Esophagus squamous epithelium (tissue), 5 donors: ENCODE measurements around the gene BDKRB1. TPM values are rescaled to one million over a fixed set of nuclear protein-coding genes. Genes with fewer than 3 reads are reported as not detected.

Experiments
- DNase-seq: peaks from one replicate; lab custom pipeline; 2025; lab: John Stamatoyannopoulos, UW
- H3K27ac ChIP-seq, 4 donors: fragments of 200-600 bp; sonication (generic); one replicate each; pipeline ENCODE4 v1.5.1; 2016 to 2019; ENCODE audit warnings: mild to moderate bottlenecking in 1 of 4
- H3K27me3 ChIP-seq, 4 donors: fragments of 200-600 bp; sonication (generic); 1 replicate in 3 of 4; 2 replicates in 1 of 4; pipeline versions ENCODE4 v1.5.1 to v1.6.0; 2017 to 2021; ENCODE audit warnings: antibody characterized with exemption in 1 of 4
- H3K36me3 ChIP-seq, 3 donors: fragments of 200-600 bp; sonication (generic); one replicate each; pipeline ENCODE4 v1.5.1; 2016 to 2019
- H3K4me1 ChIP-seq, 3 donors: fragments of 200-600 bp; sonication (generic); one replicate each; pipeline ENCODE4 v1.5.1; 2017 to 2019
- H3K4me3 ChIP-seq, 4 donors: fragments of 200-600 bp; sonication (generic); 1 replicate in 3 of 4; 2 replicates in 1 of 4; pipeline ENCODE4 v1.5.1; 2016 to 2019; ENCODE audit warnings: mild to moderate bottlenecking in 2 of 4, moderate library complexity in 1 of 4
- H3K9me3 ChIP-seq, 3 donors: fragments of 200-600 bp; sonication (generic); one replicate each; pipeline ENCODE4 v1.5.1; 2016 to 2019
- POLR2A ChIP-seq, 4 donors: fragments of 450-650 bp; IDR thresholded peaks; one replicate each; pipeline ENCODE4 v1.6.1; 2017; ENCODE audit warnings: antibody characterized with exemption in 4 of 4, mild to moderate bottlenecking in 4 of 4, moderate library complexity in 3 of 4
- WGBS, 2 donors: methylation state at CpG; one replicate each; pipeline ENCODE4 v1.1.5; 2018; 5-methylcytosine and 5-hydroxymethylcytosine counted together
- intact Hi-C: fragments of 100-400 bp; cut with DNase I; formaldehyde crosslinking; loops from one replicate; pipeline ENCODE4 v1.15.0; 2022
- total RNA-seq, 4 donors: library from RNA; depleted of rRNA; stranded (reverse); fragments of >200 nt; gene quantifications; one replicate each; pipeline ENCODE4 v1.1.0, GENCODE V29; 2016
- TF ChIP-seq, protein P1 (sequence below), 6 experiments: fragments of 450-650 bp in 4 of 6; fragments of 200-600 bp in 2 of 6; sonication (generic) in 2 of 6; IDR thresholded peaks; one replicate each; pipeline ENCODE4 v1.5.1; 2016 to 2019; ENCODE audit warnings: antibody characterized with exemption in 6 of 6, mild to moderate bottlenecking in 4 of 6, moderate library complexity in 4 of 6
- donor health status: DM: yes; HTN: yes; CAD: no.

The BDKRB1 gene
- total RNA-seq, 4 donors from 2014 or later = 4.0 to 12.2 (median 5.7) TPM

DNA sequence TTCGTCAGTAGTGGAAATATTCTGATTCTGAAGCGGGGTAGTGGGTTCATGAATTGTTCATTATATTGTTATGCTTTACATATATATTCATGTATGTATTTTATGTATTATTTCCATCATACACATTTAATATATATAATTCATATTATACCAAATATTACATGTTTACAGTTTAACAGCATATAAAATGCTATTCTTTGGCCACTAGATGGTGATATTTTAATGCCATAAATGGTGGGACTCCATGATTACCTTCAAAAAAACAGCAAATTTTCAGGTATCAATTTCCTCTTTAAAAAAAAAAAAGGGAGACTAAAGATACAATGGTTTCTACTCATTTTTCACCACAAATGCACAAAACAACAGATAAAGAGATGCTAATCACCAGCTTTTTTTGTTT is 41.0 kb downstream of the BDKRB1 start:
- H3K4me1 ChIP-seq = no peaks in the 10 kb centered on the region
- intact Hi-C loops = loop anchor here (5.0 kb wide), 1 partner anchor 125 kb away; no protein-coding TSS in a partner anchor
- H3K27me3 ChIP-seq = no peaks in the 10 kb centered on the region
- no peak for TF ChIP-seq POLR2A (IDR thresholded peaks at IDR 0.05)
- TF ChIP-seq, protein P1, sequence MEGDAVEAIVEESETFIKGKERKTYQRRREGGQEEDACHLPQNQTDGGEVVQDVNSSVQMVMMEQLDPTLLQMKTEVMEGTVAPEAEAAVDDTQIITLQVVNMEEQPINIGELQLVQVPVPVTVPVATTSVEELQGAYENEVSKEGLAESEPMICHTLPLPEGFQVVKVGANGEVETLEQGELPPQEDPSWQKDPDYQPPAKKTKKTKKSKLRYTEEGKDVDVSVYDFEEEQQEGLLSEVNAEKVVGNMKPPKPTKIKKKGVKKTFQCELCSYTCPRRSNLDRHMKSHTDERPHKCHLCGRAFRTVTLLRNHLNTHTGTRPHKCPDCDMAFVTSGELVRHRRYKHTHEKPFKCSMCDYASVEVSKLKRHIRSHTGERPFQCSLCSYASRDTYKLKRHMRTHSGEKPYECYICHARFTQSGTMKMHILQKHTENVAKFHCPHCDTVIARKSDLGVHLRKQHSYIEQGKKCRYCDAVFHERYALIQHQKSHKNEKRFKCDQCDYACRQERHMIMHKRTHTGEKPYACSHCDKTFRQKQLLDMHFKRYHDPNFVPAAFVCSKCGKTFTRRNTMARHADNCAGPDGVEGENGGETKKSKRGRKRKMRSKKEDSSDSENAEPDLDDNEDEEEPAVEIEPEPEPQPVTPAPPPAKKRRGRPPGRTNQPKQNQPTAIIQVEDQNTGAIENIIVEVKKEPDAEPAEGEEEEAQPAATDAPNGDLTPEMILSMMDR (IDR thresholded peaks at IDR 0.05) = peak in 5 of 6 experiments; percentile 31 to 59 (median 42)
- H3K4me3 ChIP-seq = no peak overlapping the region
- H3K27ac ChIP-seq = no peak overlapping the region
- no peak for DNase-seq
- H3K36me3 ChIP-seq = peaks cover 0 to 61% (median 2%) of the 10 kb centered on the region in 3 donors
- WGBS, 2 donors = 89 to 92% methylated on average over 2 of the region's 2 CpGs
- no peaks in the 10 kb centered on the region for H3K9me3 ChIP-seq

GRCh38 chr14:96297997-96298515 is 42.0 kb downstream of the BDKRB1 start:
- intact Hi-C loops = loop anchor here (5.0 kb wide), 1 partner anchor 124 kb away; no protein-coding TSS in a partner anchor
- WGBS, 2 donors = 77 to 91% methylated on average over 3 to 4 of the region's 4 CpGs

DNA sequence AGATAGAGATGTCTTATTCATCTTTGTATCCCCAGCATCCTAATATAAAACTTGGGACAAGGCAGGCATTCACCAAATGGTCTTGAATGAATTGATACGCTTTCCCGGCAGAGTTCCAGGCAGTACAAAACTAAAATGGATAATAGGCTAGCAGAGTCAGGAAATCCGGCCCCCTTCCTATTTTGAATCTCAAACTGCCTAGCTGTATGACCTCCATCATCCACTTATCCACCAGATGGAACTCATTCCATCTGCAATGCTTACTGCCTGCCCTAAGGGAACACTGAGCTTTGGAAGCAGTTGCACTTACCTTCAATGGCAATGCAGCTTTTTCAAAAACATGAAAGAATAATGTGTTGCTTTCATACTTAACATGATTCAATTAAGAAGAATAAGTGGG is 43.4 kb downstream of the BDKRB1 start:
- H3K27ac ChIP-seq = no peak overlapping the region
- peaks cover 0 to 64% (median 16%) of the 10 kb centered on the region in 3 donors for H3K36me3 ChIP-seq
- intact Hi-C loops = loop anchor here (5.0 kb wide), 1 partner anchor 123 kb away; no protein-coding TSS in a partner anchor
- H3K4me3 ChIP-seq = no peak overlapping the region
- WGBS, 2 donors = 68 to 87% methylated on average over 3 of the region's 3 CpGs
- no peaks in the 10 kb centered on the region for H3K9me3 ChIP-seq
- no peak for TF ChIP-seq POLR2A (IDR thresholded peaks at IDR 0.05)
- TF ChIP-seq, protein P1 (IDR thresholded peaks at IDR 0.05) = no peak
- no peak for DNase-seq
- no peaks in the 10 kb centered on the region for H3K27me3 ChIP-seq
- no peaks in the 10 kb centered on the region for H3K4me1 ChIP-seq

More at GRCh38 chr14:96297997-96298515, 42.0 kb downstream of the BDKRB1 start:
- H3K4me3 ChIP-seq = no peak overlapping the region
- peaks cover 0 to 64% (median 11%) of the 10 kb centered on the region in 3 donors for H3K36me3 ChIP-seq
- H3K9me3 ChIP-seq = no peaks in the 10 kb centered on the region
- no peak for TF ChIP-seq POLR2A (IDR thresholded peaks at IDR 0.05)
- TF ChIP-seq, protein P1 (IDR thresholded peaks at IDR 0.05) = no peak
- H3K4me1 ChIP-seq = no peaks in the 10 kb centered on the region
- no peak overlapping the region for H3K27ac ChIP-seq
- no peaks in the 10 kb centered on the region for H3K27me3 ChIP-seq
- no peak for DNase-seq

DNA sequence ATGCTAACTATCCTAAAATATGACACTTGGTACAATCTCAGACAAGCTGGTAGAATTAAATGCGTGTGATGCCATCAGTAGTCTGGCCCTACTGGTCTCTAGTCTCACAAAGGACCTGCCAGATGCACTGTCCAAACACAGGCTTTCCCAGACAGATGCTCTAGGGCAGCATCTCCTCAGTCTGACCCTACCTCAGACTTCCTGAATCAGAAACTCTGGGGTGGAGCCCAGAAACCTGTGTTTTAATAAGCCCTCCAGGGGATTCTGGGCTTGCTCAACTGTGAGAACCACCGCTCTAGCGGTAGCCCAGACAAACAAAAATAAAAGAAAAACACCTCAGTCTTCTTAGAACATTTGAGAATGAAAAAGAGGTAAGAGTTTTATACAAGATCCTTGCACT is 48.0 kb downstream of the BDKRB1 start:
- peaks cover 0 to 97% (median 16%) of the 10 kb centered on the region in 3 donors for H3K36me3 ChIP-seq
- TF ChIP-seq, protein P1 (IDR thresholded peaks at IDR 0.05) = no peak
- no peak for TF ChIP-seq POLR2A (IDR thresholded peaks at IDR 0.05)
- no peaks in the 10 kb centered on the region for H3K4me1 ChIP-seq
- H3K9me3 ChIP-seq = no peaks in the 10 kb centered on the region
- H3K27ac ChIP-seq = no peak overlapping the region
- no peak for DNase-seq
- no peak overlapping the region for H3K4me3 ChIP-seq
- no peaks in the 10 kb centered on the region for H3K27me3 ChIP-seq
- 94 to 97% methylated on average over 2 to 3 of the region's 3 CpGs for WGBS, 2 donors
- intact Hi-C loops = no loop called here

GRCh38 chr14:96304956-96305355 is 48.9 kb downstream of the BDKRB1 start:
- H3K36me3 ChIP-seq = peaks cover 0 to 97% (median 16%) of the 10 kb centered on the region in 3 donors
- 87 to 89% methylated on average over 9 of the region's 9 CpGs for WGBS, 2 donors

More at GRCh38 chr14:96304956-96305355, 48.9 kb downstream of the BDKRB1 start:
- H3K27ac ChIP-seq = no peak overlapping the region
- no peak overlapping the region for H3K4me3 ChIP-seq
- no peaks in the 10 kb centered on the region for H3K27me3 ChIP-seq
- H3K4me1 ChIP-seq = no peaks in the 10 kb centered on the region
- H3K9me3 ChIP-seq = no peaks in the 10 kb centered on the region
- intact Hi-C loops = no loop called here
- no peak for DNase-seq
- TF ChIP-seq, protein P1 (IDR thresholded peaks at IDR 0.05) = peak in 1 of 6 experiments; percentile 11
- TF ChIP-seq POLR2A (IDR thresholded peaks at IDR 0.05) = no peak
